Activated naive CD4-positive, alpha-beta T cell treated with anti-CD3 and anti-CD28 coated beads, Interleukin-2, amount 10 ng/mL, durations not matched to agents 7 days and 5 days (primary cell): ENCODE data around the gene CLEC16A.

Experiments
- CTCF ChIA-PET: fragments of 350-600 bp; sonication (Branson Sonifier 250); formaldehyde crosslinking; loops from one replicate; lab custom pipeline; 2021; ENCODE audit warnings: antibody characterized with exemption; lab: Charles Lee
- DNase-seq: peaks from one replicate; pipeline ENCODE4 v3.0.0-alpha.2; 2020
- H3K27ac Mint-ChIP-seq: one replicate; pipeline ENCODE4 v1.8.0; 2021; ENCODE audit warnings: mild to moderate bottlenecking, moderate library complexity, mixed read lengths
- H3K27me3 Mint-ChIP-seq: one replicate; pipeline ENCODE4 v1.8.0; 2021; ENCODE audit warnings: mild to moderate bottlenecking, mixed read lengths
- H3K36me3 Mint-ChIP-seq: one replicate; pipeline ENCODE4 v1.8.0; 2021; ENCODE audit warnings: mixed read lengths
- H3K4me1 Mint-ChIP-seq: one replicate; pipeline ENCODE4 v1.8.0; 2021; ENCODE audit warnings: mixed read lengths
- H3K4me3 Mint-ChIP-seq: one replicate; pipeline ENCODE4 v1.8.0; 2021; ENCODE audit warnings: mild to moderate bottlenecking, moderate library complexity, mixed read lengths
- H3K9me3 Mint-ChIP-seq: one replicate; pipeline ENCODE4 v1.8.0; 2021; ENCODE audit warnings: mixed read lengths

CLEC16A gene

GRCh38 chr16:11079652-11080187 is 135.4 kb downstream of the CLEC16A start:
- CTCF ChIA-PET = no interaction called here
- DNase-seq = no peak
- Mint-ChIP-seq H3K36me3 (peaks cover 50% of the 10 kb centered on the region), H3K9me3 (no peaks in the 10 kb centered on the region), H3K4me1 (peaks cover 81% of the 10 kb centered on the region), H3K27me3 (no peaks in the 10 kb centered on the region), H3K27ac (peak overlapping the region; percentile 6), H3K4me3 (no peak overlapping the region)

- no peaks in the 10 kb centered on the region for H3K9me3 Mint-ChIP-seq
- CTCF ChIA-PET = no interaction called here
- H3K4me3 Mint-ChIP-seq = no peak overlapping the region
- peaks cover 48% of the 10 kb centered on the region for H3K36me3 Mint-ChIP-seq
- H3K27ac Mint-ChIP-seq = peak overlapping the region; percentile 42
- H3K4me1 Mint-ChIP-seq = peaks cover 78% of the 10 kb centered on the region
- no peak for DNase-seq
- H3K27me3 Mint-ChIP-seq = no peaks in the 10 kb centered on the region
Observed at GRCh38 chr16:11080327-11080967, 136.1 kb downstream of the CLEC16A start.

- CTCF ChIA-PET = no interaction called here
- no peaks in the 10 kb centered on the region for H3K27me3 Mint-ChIP-seq
Observed at GRCh38 chr16:11080999-11081630, 136.8 kb downstream of the CLEC16A start.

GRCh38 chr16:11082108-11082859 is 137.9 kb downstream of the CLEC16A start:
- Mint-ChIP-seq H3K9me3 (no peaks in the 10 kb centered on the region), H3K36me3 (peaks cover 47% of the 10 kb centered on the region), H3K27me3 (no peaks in the 10 kb centered on the region), H3K4me1 (peaks cover 70% of the 10 kb centered on the region), H3K4me3 (no peak overlapping the region), H3K27ac (no peak overlapping the region)
- CTCF ChIA-PET = no interaction called here
- no peak for DNase-seq

More at GRCh38 chr16:11080999-11081630, 136.8 kb downstream of the CLEC16A start:
- Mint-ChIP-seq H3K4me3 (no peak overlapping the region), H3K27ac (peak overlapping the region; percentile 42), H3K4me1 (peaks cover 73% of the 10 kb centered on the region), H3K36me3 (peaks cover 47% of the 10 kb centered on the region), H3K9me3 (no peaks in the 10 kb centered on the region)
- DNase-seq = no peak

GRCh38 chr16:11082860-11083388 is 138.6 kb downstream of the CLEC16A start:
- no peak for DNase-seq
- H3K4me3 Mint-ChIP-seq = no peak overlapping the region
- peaks cover 41% of the 10 kb centered on the region for H3K36me3 Mint-ChIP-seq
- H3K27ac Mint-ChIP-seq = no peak overlapping the region
- no peaks in the 10 kb centered on the region for H3K9me3 Mint-ChIP-seq
- CTCF ChIA-PET = interaction anchor here (1.2 kb wide), 1 partner anchor 10 kb away, joined by 3 read pairs; no protein-coding TSS in a partner anchor
- no peaks in the 10 kb centered on the region for H3K27me3 Mint-ChIP-seq
- peaks cover 70% of the 10 kb centered on the region for H3K4me1 Mint-ChIP-seq

- CTCF ChIA-PET = no interaction called here
- H3K4me1 Mint-ChIP-seq = peaks cover 70% of the 10 kb centered on the region
- DNase-seq = no peak
- peak overlapping the region; percentile 47 for H3K27ac Mint-ChIP-seq
- H3K36me3 Mint-ChIP-seq = peaks cover 38% of the 10 kb centered on the region
- no peaks in the 10 kb centered on the region for H3K9me3 Mint-ChIP-seq
- H3K4me3 Mint-ChIP-seq = no peak overlapping the region
- no peaks in the 10 kb centered on the region for H3K27me3 Mint-ChIP-seq
Observed at GRCh38 chr16:11084484-11084875, 140.1 kb downstream of the CLEC16A start.

- Mint-ChIP-seq H3K36me3 (peaks cover 37% of the 10 kb centered on the region), H3K4me3 (no peak overlapping the region), H3K27ac (no peak overlapping the region), H3K9me3 (no peaks in the 10 kb centered on the region), H3K4me1 (peaks cover 69% of the 10 kb centered on the region), H3K27me3 (no peaks in the 10 kb centered on the region)
- DNase-seq = no peak
- CTCF ChIA-PET = no interaction called here
Observed at GRCh38 chr16:11084876-11085485, 140.6 kb downstream of the CLEC16A start.

GRCh38 chr16:11085916-11086315 is 141.6 kb downstream of the CLEC16A start:
- peaks cover 67% of the 10 kb centered on the region for H3K4me1 Mint-ChIP-seq
- no peaks in the 10 kb centered on the region for H3K9me3 Mint-ChIP-seq
- CTCF ChIA-PET = no interaction called here
- H3K27ac Mint-ChIP-seq = no peak overlapping the region
- no peak for DNase-seq
- H3K27me3 Mint-ChIP-seq = no peaks in the 10 kb centered on the region
- no peak overlapping the region for H3K4me3 Mint-ChIP-seq
- peaks cover 31% of the 10 kb centered on the region for H3K36me3 Mint-ChIP-seq

GRCh38 chr16:11087691-11088073 is 143.3 kb downstream of the CLEC16A start:
- Mint-ChIP-seq H3K36me3 (peaks cover 16% of the 10 kb centered on the region), H3K27ac (peak overlapping the region; percentile 84), H3K27me3 (no peaks in the 10 kb centered on the region), H3K9me3 (no peaks in the 10 kb centered on the region), H3K4me1 (peaks cover 76% of the 10 kb centered on the region), H3K4me3 (no peak overlapping the region)
- CTCF ChIA-PET = interaction anchor here (0.6 to 1.4 kb wide), 3 partner anchors 12 to 104 kb away, joined by 3 to 6 read pairs (median 4); no protein-coding TSS in a partner anchor
- DNase-seq = peak; percentile 24

- Mint-ChIP-seq H3K36me3 (peaks cover 19% of the 10 kb centered on the region), H3K27me3 (no peaks in the 10 kb centered on the region), H3K4me3 (no peak overlapping the region), H3K27ac (peak overlapping the region; percentile 84), H3K9me3 (no peaks in the 10 kb centered on the region), H3K4me1 (peaks cover 76% of the 10 kb centered on the region)
- DNase-seq = peak; percentile 64
- CTCF ChIA-PET = interaction anchor here (0.6 to 1.4 kb wide), 3 partner anchors 12 to 105 kb away, joined by 3 to 6 read pairs (median 4); no protein-coding TSS in a partner anchor
Observed at GRCh38 chr16:11088074-11088730, 143.8 kb downstream of the CLEC16A start.

- no peaks in the 10 kb centered on the region for H3K27me3 Mint-ChIP-seq
- peaks cover 18% of the 10 kb centered on the region for H3K36me3 Mint-ChIP-seq
- peak overlapping the region; percentile 84 for H3K27ac Mint-ChIP-seq
- DNase-seq = peak; percentile 25
- CTCF ChIA-PET = interaction anchor here (1.4 kb wide), 1 partner anchor 11 kb away, joined by 6 read pairs; no protein-coding TSS in a partner anchor
- no peak overlapping the region for H3K4me3 Mint-ChIP-seq
- no peaks in the 10 kb centered on the region for H3K9me3 Mint-ChIP-seq
- peaks cover 76% of the 10 kb centered on the region for H3K4me1 Mint-ChIP-seq
Observed at GRCh38 chr16:11088831-11089230, 144.5 kb downstream of the CLEC16A start.

- no peak overlapping the region for H3K4me3 Mint-ChIP-seq
- H3K36me3 Mint-ChIP-seq = peaks cover 11% of the 10 kb centered on the region
- H3K27ac Mint-ChIP-seq = peak overlapping the region; percentile 84
- no peaks in the 10 kb centered on the region for H3K9me3 Mint-ChIP-seq
- CTCF ChIA-PET = no interaction called here
- no peak for DNase-seq
- no peaks in the 10 kb centered on the region for H3K27me3 Mint-ChIP-seq
- peaks cover 79% of the 10 kb centered on the region for H3K4me1 Mint-ChIP-seq
Observed at GRCh38 chr16:11089504-11090124, 145.2 kb downstream of the CLEC16A start.

GRCh38 chr16:11090232-11090631 is 145.9 kb downstream of the CLEC16A start:
- Mint-ChIP-seq H3K27ac (no peak overlapping the region), H3K4me1 (peaks cover 85% of the 10 kb centered on the region), H3K9me3 (no peaks in the 10 kb centered on the region), H3K36me3 (peaks cover 15% of the 10 kb centered on the region), H3K27me3 (no peaks in the 10 kb centered on the region), H3K4me3 (no peak overlapping the region)
- CTCF ChIA-PET = interaction anchor here (1.0 kb wide), 1 partner anchor 166 kb away, joined by 3 read pairs; the partner anchor contains the start of gene SOCS1
- no peak for DNase-seq
